Stimulated activated CD8-positive, alpha-beta memory T cell treated with anti-CD3 and anti-CD28 coated beads, Interleukin-4, amount 100 ng/mL, for 4 hours (primary cell): ENCODE measurements around the gene AP3D1.
A peak's percentile ranks its signal among the peaks of the same experiment; 100 is the strongest.

ENCODE experiments used
- DNase-seq, 2 donors: peaks; one replicate each; pipeline ENCODE4 v3.0.0-alpha.2; 2020; ENCODE audit warnings: low read depth in 2 of 2, low spot score in 1 of 2

The AP3D1 gene

DNA sequence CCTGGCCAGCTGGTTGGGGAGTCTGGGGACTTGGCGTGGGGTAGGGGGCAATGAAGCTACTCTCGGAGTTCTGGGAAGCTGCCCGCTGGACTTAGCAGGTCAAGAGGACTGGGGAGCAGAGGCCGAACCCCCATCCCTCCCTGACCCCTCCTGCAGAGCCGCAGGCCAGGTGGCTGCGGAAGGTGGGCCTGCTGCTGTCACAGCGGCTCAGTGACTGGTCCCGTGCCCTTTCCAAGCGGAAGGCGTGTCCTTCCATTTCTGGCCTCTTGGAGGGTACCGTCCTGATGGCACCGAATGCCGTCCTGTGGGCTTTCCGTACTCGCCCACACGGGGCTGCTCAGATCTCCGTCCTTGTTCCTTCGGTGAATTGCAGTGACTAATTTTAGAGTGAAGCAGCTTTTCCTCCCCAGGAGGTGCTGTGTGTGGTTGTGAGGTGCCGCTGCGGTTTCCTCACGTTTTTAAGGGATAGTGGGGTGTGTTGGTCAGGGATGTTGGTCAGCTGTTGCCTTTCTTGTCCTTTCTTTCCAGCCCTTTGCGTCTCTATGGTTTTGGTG is 33.1 kb upstream of the AP3D1 start:
- DNase-seq, result no peak

DNA sequence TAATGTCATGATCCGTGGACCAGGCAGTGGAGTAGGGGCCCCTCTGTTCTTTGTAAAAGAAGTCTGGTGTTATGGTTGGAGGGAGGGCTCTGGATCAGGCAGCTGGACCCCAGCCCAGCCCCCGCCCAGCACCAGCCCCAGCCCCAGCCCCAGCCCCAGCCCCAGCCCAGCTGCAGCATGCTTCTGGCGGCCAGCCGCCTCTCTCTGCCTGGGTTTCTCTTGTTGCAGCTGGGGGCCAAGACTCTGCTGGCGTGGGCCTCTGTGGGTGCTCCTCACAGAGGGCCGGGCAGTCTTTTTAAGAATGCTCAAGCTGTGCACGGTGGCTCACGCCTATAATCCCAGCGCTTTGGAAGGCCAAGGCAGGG is 30.2 kb upstream of the AP3D1 start:
- no peak for DNase-seq

- DNase-seq, result no peak
These were observed 29.7 kb upstream of the AP3D1 start for GRCh38 chr19:2180881-2181632.

GRCh38 chr19:2180114-2180513 is 28.7 kb upstream of the AP3D1 start:
- DNase-seq, result no peak

DNA sequence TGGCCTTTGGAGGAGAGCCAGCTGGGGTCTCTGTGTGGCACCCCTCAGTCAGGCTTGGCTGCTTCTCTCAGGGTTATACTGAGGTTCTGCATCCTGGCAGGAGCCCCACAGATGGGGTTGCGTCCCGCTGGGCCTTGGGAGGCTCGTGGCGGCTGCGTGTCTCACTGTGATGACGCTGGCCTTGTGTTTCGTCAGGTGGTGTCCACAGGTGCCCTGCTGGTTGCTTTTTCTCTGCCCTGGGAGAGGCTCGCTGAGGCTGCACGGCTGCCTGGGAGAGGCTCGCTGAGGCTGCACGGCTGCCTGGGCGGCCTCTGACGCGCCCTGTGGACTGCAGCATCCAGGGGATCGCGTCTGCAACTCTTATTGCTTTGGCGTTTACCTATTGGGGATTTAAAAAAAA is 27.7 kb upstream of the AP3D1 start:
- DNase-seq, result no peak

GRCh38 chr19:2176337-2176994 is 25.1 kb upstream of the AP3D1 start:
- no peak for DNase-seq

- no peak for DNase-seq
These were observed 24.4 kb upstream of the AP3D1 start for GRCh38 chr19:2175742-2176141.

- DNase-seq, result no peak
These were observed 22.6 kb upstream of the AP3D1 start for GRCh38 chr19:2173767-2174577.

DNA sequence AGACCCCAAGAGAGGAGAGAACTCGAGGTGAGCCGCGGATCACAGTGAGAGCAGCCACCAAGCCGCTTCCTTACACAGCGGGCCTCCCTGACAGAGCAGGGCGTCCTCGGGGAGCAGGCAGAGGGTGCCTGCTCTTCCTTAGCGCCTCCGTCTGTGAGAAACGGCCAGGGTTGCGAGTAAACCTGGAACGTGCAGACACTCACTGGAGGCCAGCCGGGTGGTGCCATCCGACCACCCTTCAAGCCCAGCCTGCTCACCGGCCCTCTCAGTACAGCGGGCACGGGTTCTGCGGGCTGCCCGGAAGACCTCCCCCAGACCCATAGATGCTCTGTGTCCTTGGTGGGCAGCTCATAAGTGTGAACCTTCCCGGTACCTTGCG is 22.0 kb upstream of the AP3D1 start:
- no peak for DNase-seq

DNA sequence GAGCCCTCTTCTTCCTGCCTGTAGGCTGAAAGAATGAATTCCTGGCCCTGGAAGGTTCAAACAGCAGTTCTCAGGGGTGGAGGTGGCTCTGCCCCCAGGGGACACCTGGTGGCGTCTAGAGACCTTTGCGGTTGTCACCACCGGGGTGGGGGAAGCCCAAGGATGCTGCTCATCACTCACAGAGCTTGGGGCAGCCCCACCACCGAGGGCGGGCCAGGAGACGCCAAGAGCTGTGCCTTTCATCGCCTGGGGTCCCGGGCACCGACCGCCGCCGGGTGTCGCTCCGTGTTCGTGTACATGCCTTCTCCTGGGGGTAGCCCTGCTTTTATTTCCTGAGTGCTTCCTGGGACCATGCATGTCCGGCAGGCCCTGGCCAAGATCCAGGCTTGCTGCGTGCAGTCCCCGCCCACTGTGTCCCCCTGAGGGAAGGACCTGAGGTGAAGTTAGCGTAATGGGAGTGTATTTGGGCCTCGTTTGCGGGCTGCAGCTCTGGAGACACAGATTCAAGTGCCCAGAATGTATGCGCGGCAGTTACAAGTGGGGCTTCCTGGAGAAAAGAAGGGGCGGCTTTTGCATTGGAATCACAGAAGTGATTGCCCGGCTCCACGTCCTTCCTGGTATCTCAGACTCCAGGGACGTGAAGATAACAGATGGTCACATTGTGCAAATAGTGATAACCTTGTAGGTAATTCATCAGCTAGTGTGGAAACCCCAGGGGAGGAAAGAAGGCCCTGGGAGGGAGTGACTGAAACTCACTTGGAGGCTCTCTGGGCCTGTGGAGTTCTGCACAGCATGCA is 20.2 kb upstream of the AP3D1 start:
- DNase-seq, result peak; percentile 70 to 85

DNA sequence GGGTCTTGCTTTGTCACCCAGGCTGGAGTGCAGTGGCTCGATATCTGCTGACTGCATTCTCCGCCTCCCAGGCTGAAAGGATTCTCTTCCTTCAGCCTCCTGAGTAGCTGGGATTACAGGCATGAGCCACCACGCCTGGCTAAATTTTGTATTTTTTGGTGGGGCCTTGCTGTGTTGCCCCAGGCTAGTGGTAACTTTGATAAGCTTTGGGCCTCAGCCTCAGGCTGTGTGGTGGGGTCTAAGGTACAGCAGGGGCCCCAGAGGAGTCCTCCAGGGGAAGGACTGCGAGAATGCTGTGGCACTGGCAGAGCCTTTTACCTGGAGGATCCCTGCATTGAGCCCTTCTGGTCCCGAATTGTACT is 19.6 kb upstream of the AP3D1 start:
- DNase-seq, result no peak

- no peak for DNase-seq
These were observed 18.9 kb upstream of the AP3D1 start for GRCh38 chr19:2170219-2170618.

GRCh38 chr19:2168619-2169424 is 17.5 kb upstream of the AP3D1 start:
- peak; percentile 69 to 88 for DNase-seq

DNA sequence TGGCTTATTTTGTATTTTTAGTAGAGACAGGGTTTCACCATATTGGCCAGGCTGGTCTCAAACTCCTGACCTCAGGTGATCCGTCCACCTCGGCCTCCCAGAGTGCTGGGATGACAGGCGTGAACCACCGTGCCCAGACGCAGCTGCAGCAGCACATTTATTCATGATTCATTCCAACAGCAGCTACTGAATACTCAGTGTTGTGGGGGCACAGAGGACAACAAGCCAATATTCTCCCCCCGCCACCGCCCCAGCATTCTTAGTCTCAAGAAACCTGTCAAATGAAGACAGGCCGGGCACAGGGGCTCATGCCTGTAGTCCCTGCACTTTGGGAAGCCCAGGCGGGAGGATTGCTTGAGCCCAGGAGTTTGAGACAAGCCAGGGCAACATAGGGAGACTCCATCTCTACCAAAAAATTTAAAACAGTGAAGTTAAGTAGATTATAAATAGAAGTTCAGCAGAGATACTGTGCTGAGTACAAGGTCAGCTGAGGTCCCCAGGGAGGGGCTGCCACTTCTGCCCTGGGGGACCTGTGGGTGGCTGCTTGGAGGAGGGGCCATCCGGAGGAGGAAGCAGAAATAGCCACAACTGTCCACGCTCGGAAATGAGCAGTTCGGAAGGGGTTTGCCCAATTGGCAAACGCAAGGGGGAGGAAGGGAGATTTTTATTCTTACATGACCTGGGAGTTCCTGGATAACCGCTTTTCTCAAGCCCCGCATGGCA is 16.7 kb upstream of the AP3D1 start:
- DNase-seq, result peak in 1 of 2 donors; percentile 25

DNA sequence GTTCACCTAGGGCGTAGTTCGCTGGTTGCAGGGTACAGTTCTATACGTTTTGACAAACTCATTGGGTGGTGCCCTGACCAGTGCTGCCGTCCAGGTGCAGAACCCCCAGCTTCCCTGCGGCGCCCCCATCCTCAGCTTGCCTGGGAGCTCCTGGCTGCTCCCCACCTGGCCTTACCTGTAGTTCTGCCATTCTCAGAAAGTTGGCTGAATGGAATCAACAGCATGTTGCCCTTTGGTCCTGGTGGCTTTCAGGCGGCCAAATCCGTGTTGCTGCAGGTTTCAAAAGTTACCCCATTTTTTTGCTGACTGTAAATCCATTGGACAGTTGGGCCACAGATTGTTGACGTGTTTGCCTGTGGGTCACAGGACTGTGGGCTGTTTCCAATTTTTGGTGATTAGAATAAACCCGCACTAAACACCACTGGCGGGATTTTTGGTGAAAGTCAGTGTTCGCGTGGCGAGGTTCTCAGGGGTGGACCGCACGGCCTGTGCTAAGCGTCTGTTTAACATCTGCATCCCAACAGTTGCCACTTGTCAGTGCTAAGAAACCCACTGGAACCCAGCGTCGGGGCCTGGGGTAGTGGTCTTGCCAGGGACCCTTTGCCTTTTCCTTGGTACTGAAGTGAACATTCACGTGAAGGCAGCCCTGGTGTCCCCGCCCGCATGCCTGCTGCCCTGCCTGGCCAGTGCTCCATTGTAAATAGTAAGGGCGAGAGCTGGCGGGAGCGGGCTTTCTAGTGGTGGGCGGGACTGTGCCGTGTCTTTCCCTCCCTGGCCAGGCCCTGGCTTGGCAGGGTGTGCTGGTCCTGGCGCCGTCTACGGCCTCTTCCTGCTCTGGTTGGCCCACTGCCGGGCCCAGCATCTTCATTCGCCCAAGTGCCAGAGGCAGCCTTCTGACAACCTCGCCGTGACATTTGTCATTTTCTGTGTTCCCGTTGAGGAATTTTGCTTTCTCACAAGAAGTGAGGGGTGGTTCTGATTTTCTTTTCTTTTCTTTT is 15.7 kb upstream of the AP3D1 start:
- no peak for DNase-seq

DNA sequence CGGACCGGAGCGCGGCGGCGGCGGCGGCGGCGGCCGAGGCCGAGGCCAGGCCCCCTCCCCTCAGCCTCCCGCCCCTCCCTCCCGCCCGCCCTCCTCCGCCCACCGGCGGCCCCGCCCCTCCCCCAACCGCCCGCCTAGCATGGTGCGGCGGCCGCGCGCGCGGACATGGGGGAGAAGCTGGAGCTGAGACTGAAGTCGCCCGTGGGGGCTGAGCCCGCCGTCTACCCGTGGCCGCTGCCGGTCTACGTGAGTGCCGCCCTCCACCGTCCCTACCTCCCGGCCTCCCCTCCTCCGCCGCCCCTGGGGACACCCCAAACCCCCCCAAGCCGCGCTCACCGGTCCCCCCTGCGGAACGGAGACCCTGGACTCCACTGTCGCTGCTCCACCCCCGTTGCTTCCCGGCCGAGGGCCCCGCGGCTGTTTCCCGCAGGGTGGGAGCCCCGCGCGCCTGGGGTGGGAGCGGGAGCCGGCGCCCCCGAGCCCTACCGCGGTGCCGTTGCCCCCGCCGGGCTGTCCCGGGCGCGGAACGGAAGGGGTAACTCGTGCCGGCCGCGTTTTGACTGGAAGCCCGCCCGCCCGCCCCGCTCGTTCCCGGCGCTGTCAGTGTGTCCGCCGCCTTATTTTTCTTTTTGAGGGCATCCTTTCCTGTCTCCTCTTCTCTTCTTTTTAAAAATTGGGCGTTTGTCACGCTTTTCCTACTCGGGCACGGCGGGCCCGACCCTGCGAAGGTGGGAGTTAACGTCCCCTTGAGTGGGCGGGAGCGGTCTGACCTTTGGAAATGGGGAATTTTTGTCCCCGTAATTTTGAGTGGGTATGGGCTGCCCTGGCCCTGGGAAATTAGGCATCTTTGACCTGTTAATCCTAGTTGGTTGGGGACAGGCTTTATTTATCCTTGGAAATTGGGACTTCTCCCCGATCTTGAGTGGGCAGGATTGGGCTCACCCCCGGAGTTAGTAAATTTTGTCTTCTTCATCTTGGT is 12.9 kb upstream of the AP3D1 start:
- no peak for DNase-seq

GRCh38 chr19:2160379-2160778 is 9.0 kb upstream of the AP3D1 start:
- no peak for DNase-seq
